H9 (cell line): ENCODE data around the gene FAM3A. TPM values are rescaled to one million over a fixed set of nuclear protein-coding genes. Genes with fewer than 3 reads are reported as not detected.
A peak's percentile ranks its signal among the peaks of the same experiment; 100 is the strongest.

ENCODE experiments used
- DNase-seq: peaks from one replicate; pipeline ENCODE4 v3.0.0-alpha.2; 2017
- H2AFZ ChIP-seq: one replicate; pipeline ENCODE4 v1.6.1; 2013; ENCODE audit warnings: mild to moderate bottlenecking, low read length, control low read depth, moderate library complexity
- H2AK5ac ChIP-seq: 2 replicates; pipeline ENCODE4 v1.6.1; 2013; ENCODE audit warnings: low read length, control low read depth, mixed read lengths; ENCODE audit not compliant: insufficient read length
- H2BK120ac ChIP-seq: one replicate; pipeline ENCODE4 v1.6.1; 2013; ENCODE audit warnings: low read depth, mild to moderate bottlenecking, low read length, control low read depth, inconsistent platforms; ENCODE audit not compliant: poor library complexity, severe bottlenecking
- H2BK12ac ChIP-seq: 2 replicates; pipeline ENCODE4 v1.6.1; 2013; ENCODE audit warnings: low read length, control low read depth, mixed read lengths, low read depth; ENCODE audit not compliant: insufficient read length
- H2BK15ac ChIP-seq: 2 replicates; pipeline ENCODE4 v1.6.1; 2013; ENCODE audit warnings: low read depth, low read length, control low read depth
- H2BK20ac ChIP-seq: one replicate; pipeline ENCODE4 v1.6.1; 2013; ENCODE audit warnings: low read depth, mild to moderate bottlenecking, low read length, control low read depth, inconsistent platforms; ENCODE audit not compliant: poor library complexity, severe bottlenecking
- H2BK5ac ChIP-seq: 2 replicates; pipeline ENCODE4 v1.6.1; 2013; ENCODE audit warnings: low read length, control low read depth, mixed read lengths; ENCODE audit not compliant: insufficient read length
- H3K14ac ChIP-seq: 2 replicates; pipeline ENCODE4 v1.6.1; 2013; ENCODE audit warnings: low read length, control low read depth; ENCODE audit not compliant: insufficient read depth
- H3K18ac ChIP-seq: 2 replicates; pipeline ENCODE4 v1.6.1; 2013; ENCODE audit warnings: low read depth, mild to moderate bottlenecking, mixed read lengths, low read length, control low read depth; ENCODE audit not compliant: insufficient read length
- H3K23ac ChIP-seq: 2 replicates; pipeline ENCODE4 v1.6.1; 2013; ENCODE audit warnings: low read length, control low read depth, mixed read lengths, low read depth; ENCODE audit not compliant: insufficient read length
- H3K23me2 ChIP-seq: 2 replicates; pipeline ENCODE4 v1.6.1; 2013; ENCODE audit warnings: low read depth, mild to moderate bottlenecking, mixed read lengths, low read length, control low read depth; ENCODE audit not compliant: insufficient read length, poor library complexity, severe bottlenecking
- H3K27ac ChIP-seq: 2 replicates; pipeline ENCODE4 v1.5.1; 2013; ENCODE audit warnings: low read length, control low read depth, mixed read lengths, low read depth; ENCODE audit not compliant: insufficient read length
- H3K27me3 ChIP-seq: 2 replicates; pipeline ENCODE4 v1.6.1; 2013; ENCODE audit warnings: low read length, control low read depth, inconsistent platforms; ENCODE audit not compliant: insufficient read depth
- H3K4ac ChIP-seq: 2 replicates; pipeline ENCODE4 v1.6.1; 2013; ENCODE audit warnings: low read depth, mild to moderate bottlenecking, control low read depth, inconsistent platforms, low read length, moderate library complexity
- H3K4me1 ChIP-seq: 2 replicates; pipeline ENCODE4 v1.6.1; 2013; ENCODE audit warnings: low read length, control low read depth, inconsistent platforms; ENCODE audit not compliant: insufficient read depth
- H3K4me2 ChIP-seq: 2 replicates; pipeline ENCODE4 v1.6.1; 2013; ENCODE audit warnings: low read length, control low read depth, mixed read lengths; ENCODE audit not compliant: insufficient read length, insufficient read depth
- H3K56ac ChIP-seq: 2 replicates; pipeline ENCODE4 v1.6.1; 2013; ENCODE audit warnings: low read depth, mild to moderate bottlenecking, mixed read lengths, low read length, control low read depth; ENCODE audit not compliant: insufficient read length
- H3K79me1 ChIP-seq: 2 replicates; pipeline ENCODE4 v1.6.1; 2013; ENCODE audit warnings: low read depth, mild to moderate bottlenecking, moderate library complexity, low read length, control low read depth, inconsistent platforms; ENCODE audit not compliant: insufficient read depth, poor library complexity, severe bottlenecking
- H3K79me2 ChIP-seq: 2 replicates; pipeline ENCODE4 v1.6.1; 2013; ENCODE audit warnings: low read length, control low read depth, inconsistent platforms; ENCODE audit not compliant: insufficient read depth
- H3K9ac ChIP-seq: 2 replicates; pipeline ENCODE4 v1.6.1; 2013; ENCODE audit warnings: low read length, control low read depth, mixed read lengths; ENCODE audit not compliant: insufficient read length; ENCODE audit errors: extremely low read depth
- H3K9me3 ChIP-seq: one replicate; pipeline ENCODE4 v1.6.1; 2013; ENCODE audit warnings: low read depth, low read length, inconsistent platforms; ENCODE audit not compliant: control insufficient read depth
- H3T11ph ChIP-seq: one replicate; pipeline ENCODE4 v1.6.1; 2013; ENCODE audit warnings: mild to moderate bottlenecking, low read length, control low read depth, inconsistent platforms
- H4K20me1 ChIP-seq: one replicate; pipeline ENCODE4 v1.6.1; 2013; ENCODE audit not compliant: control insufficient read depth, insufficient read length, insufficient read depth
- H4K5ac ChIP-seq: 2 replicates; pipeline ENCODE4 v1.6.1; 2013; ENCODE audit warnings: low read depth, mild to moderate bottlenecking, mixed read lengths, low read length, control low read depth; ENCODE audit not compliant: insufficient read length
- H4K8ac ChIP-seq: replicated peaks from 2 replicates; pipeline ENCODE4 v1.6.1; 2013; ENCODE audit warnings: low read length, control low read depth, mixed read lengths, low read depth; ENCODE audit not compliant: insufficient read length
- H4K91ac ChIP-seq: 2 replicates; pipeline ENCODE4 v1.6.1; 2013; ENCODE audit warnings: low read depth, mild to moderate bottlenecking, moderate library complexity, mixed read lengths, low read length, control low read depth; ENCODE audit not compliant: insufficient read length
- H3K27ac Mint-ChIP-seq, 3 experiments: 2 replicates in 2 of 3; 3 replicates in 1 of 3; pipeline ENCODE4 v1.8.0; 2020 to 2021; ENCODE audit warnings: mixed read lengths in 3 of 3, mild to moderate bottlenecking in 1 of 3, moderate library complexity in 1 of 3
- H3K27me3 Mint-ChIP-seq: 2 replicates; pipeline ENCODE4 v1.8.0; 2021; ENCODE audit warnings: low read depth, mild to moderate bottlenecking, moderate library complexity, mixed read lengths
- H3K36me3 Mint-ChIP-seq, 3 experiments: 2 replicates in 2 of 3; 3 replicates in 1 of 3; pipeline ENCODE4 v1.8.0; 2020 to 2021; ENCODE audit warnings: low read depth in 3 of 3, mixed read lengths in 3 of 3; ENCODE audit not compliant: insufficient read depth in 1 of 3
- H3K4me1 Mint-ChIP-seq, 2 experiments: 2 replicates each; pipeline ENCODE4 v1.8.0; 2020; ENCODE audit warnings: mixed read lengths in 2 of 2
- H3K4me3 Mint-ChIP-seq, 2 experiments: 2 replicates in 1 of 2; 3 replicates in 1 of 2; pipeline ENCODE4 v1.8.0; 2020 to 2021; ENCODE audit warnings: mild to moderate bottlenecking in 2 of 2, mixed read lengths in 2 of 2, moderate library complexity in 1 of 2
- H3K9me3 Mint-ChIP-seq, 2 experiments: 2 replicates in 1 of 2; 3 replicates in 1 of 2; pipeline ENCODE4 v1.8.0; 2020; ENCODE audit warnings: mild to moderate bottlenecking in 2 of 2, mixed read lengths in 2 of 2, moderate library complexity in 1 of 2
- CTCF ChIP-seq: fragments of 200-600 bp; sonication (generic); conservative IDR thresholded peaks from 3 replicates; pipeline ENCODE4 v1.8.0; 2021; ENCODE audit warnings: antibody characterized with exemption, mild to moderate bottlenecking
- WGBS: extraction: QIAGEN DNeasy Blood & Tissue Kit; methylation state at CpG from one replicate; pipeline ENCODE4 v1.1.7; 2013; ENCODE audit warnings: missing lambda C conversion rate, low lambda C conversion rate, mixed read lengths; ENCODE audit not compliant: insufficient read length; ENCODE audit errors: extremely low coverage; 5-methylcytosine and 5-hydroxymethylcytosine counted together
- total RNA-seq: library from RNA; stranded (reverse); gene quantifications from 2 replicates; pipeline ENCODE4 v1.2.1, GENCODE V29; 2021

Gene FAM3A
- total RNA-seq, 1 experiment from 2014 or later, result 22.8 TPM

- peaks cover 4% of the 10 kb centered on the region for H3K23me2 ChIP-seq
- H3K27ac ChIP-seq, result no peak overlapping the region
- no peaks in the 10 kb centered on the region for H3K79me1 ChIP-seq
- no peak overlapping the region for H2BK15ac ChIP-seq
- TF ChIP-seq CTCF, result no peak
- H2BK5ac ChIP-seq, result no peak overlapping the region
- peaks cover 3 to 15% (median 10%) of the 10 kb centered on the region in 3 experiments; a peak in 6 of 7 replicates for H3K36me3 Mint-ChIP-seq
- no peak overlapping the region for H2AFZ ChIP-seq
- H4K91ac ChIP-seq, result no peak overlapping the region
- DNase-seq, result peak; percentile 26
- H2AK5ac ChIP-seq, result no peak overlapping the region
- H3K27me3 ChIP-seq, result no peaks in the 10 kb centered on the region
- H3K23ac ChIP-seq, result no peak overlapping the region
- no peak overlapping the region for H3T11ph ChIP-seq
- no peak overlapping the region for H3K4me2 ChIP-seq
- H3K4ac ChIP-seq, result no peak overlapping the region
- no peak overlapping the region for H2BK12ac ChIP-seq
- H3K9me3 Mint-ChIP-seq, result peaks cover 67 to 79% of the 10 kb centered on the region in 2 experiments
- no peak overlapping the region for H3K18ac ChIP-seq
- peaks cover 6 to 15% of the 10 kb centered on the region in 2 experiments for H3K4me1 Mint-ChIP-seq
- H3K9ac ChIP-seq, result no peak overlapping the region
- no peak overlapping the region for H3K4me3 Mint-ChIP-seq
- no peak overlapping the region for H2BK20ac ChIP-seq
- H3K27ac Mint-ChIP-seq, result peak overlapping the region in 1 of 3 experiments; percentile 46; a peak in 1 of 7 replicates
- no peaks in the 10 kb centered on the region for H4K20me1 ChIP-seq
- no peaks in the 10 kb centered on the region for H3K79me2 ChIP-seq
- WGBS, result no CpG with 5 or more reads among the region's 14 CpGs
- no peaks in the 10 kb centered on the region; the same call in 1 of the 2 replicates for H3K4me1 ChIP-seq
- peaks cover 37% of the 10 kb centered on the region for H3K9me3 ChIP-seq
- no peak overlapping the region for H3K14ac ChIP-seq
- peaks cover 10% of the 10 kb centered on the region for H3K27me3 Mint-ChIP-seq
- H3K56ac ChIP-seq, result no peak overlapping the region
- no peak overlapping the region for H4K8ac ChIP-seq
- H4K5ac ChIP-seq, result no peak overlapping the region
- H2BK120ac ChIP-seq, result no peak overlapping the region
These were observed 34.0 kb downstream of the FAM3A start for GRCh38 chrX:154481911-154482601.
